NB4 (cell line): ENCODE results near the gene ENAH.
"Not testable (repeated sequence)": the region's sequence is repeated elsewhere in the genome, so short reads cannot be mapped to it uniquely, and the experiment has no call there.

ENCODE experiments used
- DNase-seq: peaks from one replicate; pipeline ENCODE4 v3.0.0; 2010; ENCODE audit warnings: low read depth
- H3K4me3 ChIP-seq: one replicate; pipeline ENCODE4 v1.5.1; 2011; ENCODE audit warnings: mild to moderate bottlenecking, low read depth, low read length, moderate library complexity
- MYC ChIP-seq: IDR thresholded peaks from 2 replicates; pipeline ENCODE4 v1.6.1; 2011; ENCODE audit warnings: low read depth, low read length
- POLR2A ChIP-seq: IDR thresholded peaks from 2 replicates; pipeline ENCODE4 v1.6.1; 2011; ENCODE audit warnings: mild to moderate bottlenecking; ENCODE audit not compliant: insufficient read length; ENCODE audit errors: extremely low read depth
- TF ChIP-seq, protein P1 (sequence below): IDR thresholded peaks from 2 replicates; pipeline ENCODE4 v1.6.1; 2011; ENCODE audit warnings: low read depth, low read length
- TF ChIP-seq, protein P2 (sequence below): IDR thresholded peaks from one replicate; pipeline ENCODE4 v1.5.1; 2012; ENCODE audit warnings: low read depth, low read length

The ENAH gene

GRCh38 chr1:225657462-225657989, 4.6 kb upstream of the ENAH start:
- DNase-seq = peak; percentile 60

DNA sequence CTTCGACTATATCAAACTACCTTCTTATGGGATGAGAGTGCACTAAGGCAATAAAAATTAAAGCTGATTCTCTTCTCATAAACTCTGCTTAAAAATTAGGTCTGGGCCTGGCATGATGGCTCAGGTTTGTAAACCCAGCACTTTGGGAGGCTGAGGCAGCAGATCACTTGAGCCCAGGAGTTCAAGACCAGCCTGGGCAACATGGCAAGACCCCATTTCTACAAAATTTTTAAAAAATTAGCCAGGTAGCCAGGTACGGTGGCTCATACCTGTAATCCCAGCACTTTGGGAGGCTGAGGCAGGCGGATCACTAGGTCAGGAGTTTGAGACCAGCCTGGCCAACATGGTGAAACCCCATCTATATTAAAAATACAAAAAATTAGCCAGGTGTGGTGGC, 3.3 kb upstream of the ENAH start:
- H3K4me3 ChIP-seq, DNase-seq: not testable (repeated sequence)

More at GRCh38 chr1:225657462-225657989, 4.6 kb upstream of the ENAH start:
- no peak overlapping the region for H3K4me3 ChIP-seq
- TF ChIP-seq POLR2A (no peak), MYC (no peak)
- TF ChIP-seq, protein P1, sequence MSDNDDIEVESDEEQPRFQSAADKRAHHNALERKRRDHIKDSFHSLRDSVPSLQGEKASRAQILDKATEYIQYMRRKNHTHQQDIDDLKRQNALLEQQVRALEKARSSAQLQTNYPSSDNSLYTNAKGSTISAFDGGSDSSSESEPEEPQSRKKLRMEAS = no peak
- TF ChIP-seq, protein P2, sequence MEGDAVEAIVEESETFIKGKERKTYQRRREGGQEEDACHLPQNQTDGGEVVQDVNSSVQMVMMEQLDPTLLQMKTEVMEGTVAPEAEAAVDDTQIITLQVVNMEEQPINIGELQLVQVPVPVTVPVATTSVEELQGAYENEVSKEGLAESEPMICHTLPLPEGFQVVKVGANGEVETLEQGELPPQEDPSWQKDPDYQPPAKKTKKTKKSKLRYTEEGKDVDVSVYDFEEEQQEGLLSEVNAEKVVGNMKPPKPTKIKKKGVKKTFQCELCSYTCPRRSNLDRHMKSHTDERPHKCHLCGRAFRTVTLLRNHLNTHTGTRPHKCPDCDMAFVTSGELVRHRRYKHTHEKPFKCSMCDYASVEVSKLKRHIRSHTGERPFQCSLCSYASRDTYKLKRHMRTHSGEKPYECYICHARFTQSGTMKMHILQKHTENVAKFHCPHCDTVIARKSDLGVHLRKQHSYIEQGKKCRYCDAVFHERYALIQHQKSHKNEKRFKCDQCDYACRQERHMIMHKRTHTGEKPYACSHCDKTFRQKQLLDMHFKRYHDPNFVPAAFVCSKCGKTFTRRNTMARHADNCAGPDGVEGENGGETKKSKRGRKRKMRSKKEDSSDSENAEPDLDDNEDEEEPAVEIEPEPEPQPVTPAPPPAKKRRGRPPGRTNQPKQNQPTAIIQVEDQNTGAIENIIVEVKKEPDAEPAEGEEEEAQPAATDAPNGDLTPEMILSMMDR = no peak

DNA sequence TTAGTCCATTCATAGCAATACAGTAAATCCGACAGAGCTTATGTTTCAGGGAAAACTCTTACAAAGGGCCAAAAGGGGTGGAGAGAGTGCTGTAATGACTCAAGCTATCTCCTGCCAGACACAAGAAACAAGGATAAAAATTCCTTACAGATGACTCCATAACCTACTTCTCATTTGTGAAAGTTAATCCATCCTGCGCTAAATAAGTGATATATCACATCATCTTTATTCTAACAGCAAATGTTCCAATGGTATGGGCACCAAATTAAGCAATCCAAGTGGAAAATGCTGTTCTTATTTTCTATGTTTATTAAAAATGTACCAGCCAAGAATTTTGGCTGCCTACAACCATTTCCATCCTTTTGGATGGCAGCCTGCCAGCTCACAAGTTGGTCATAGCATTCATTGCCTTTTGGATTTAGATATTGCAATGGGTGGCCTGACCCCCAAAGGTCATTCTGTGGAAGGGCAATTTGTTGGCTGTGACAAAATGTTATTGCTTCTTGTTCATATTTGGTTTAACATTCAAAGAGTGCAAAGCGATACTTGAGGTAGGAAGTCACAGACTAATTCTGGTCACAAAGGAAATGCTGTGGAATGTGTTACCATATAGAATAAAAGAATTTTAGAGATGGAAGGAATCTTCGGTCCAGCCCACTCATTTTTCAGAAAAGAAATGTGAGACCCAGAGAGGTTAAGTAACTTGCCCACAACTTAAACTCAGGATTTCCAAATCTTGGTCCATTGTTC, 2.8 kb upstream of the ENAH start:
- TF ChIP-seq MYC = 0 out of 2 replicates have a peak, but pooled peaks have one; percentile 13
- TF ChIP-seq POLR2A = no peak
- peak; percentile 59 for DNase-seq
- H3K4me3 ChIP-seq = no peak overlapping the region

DNA sequence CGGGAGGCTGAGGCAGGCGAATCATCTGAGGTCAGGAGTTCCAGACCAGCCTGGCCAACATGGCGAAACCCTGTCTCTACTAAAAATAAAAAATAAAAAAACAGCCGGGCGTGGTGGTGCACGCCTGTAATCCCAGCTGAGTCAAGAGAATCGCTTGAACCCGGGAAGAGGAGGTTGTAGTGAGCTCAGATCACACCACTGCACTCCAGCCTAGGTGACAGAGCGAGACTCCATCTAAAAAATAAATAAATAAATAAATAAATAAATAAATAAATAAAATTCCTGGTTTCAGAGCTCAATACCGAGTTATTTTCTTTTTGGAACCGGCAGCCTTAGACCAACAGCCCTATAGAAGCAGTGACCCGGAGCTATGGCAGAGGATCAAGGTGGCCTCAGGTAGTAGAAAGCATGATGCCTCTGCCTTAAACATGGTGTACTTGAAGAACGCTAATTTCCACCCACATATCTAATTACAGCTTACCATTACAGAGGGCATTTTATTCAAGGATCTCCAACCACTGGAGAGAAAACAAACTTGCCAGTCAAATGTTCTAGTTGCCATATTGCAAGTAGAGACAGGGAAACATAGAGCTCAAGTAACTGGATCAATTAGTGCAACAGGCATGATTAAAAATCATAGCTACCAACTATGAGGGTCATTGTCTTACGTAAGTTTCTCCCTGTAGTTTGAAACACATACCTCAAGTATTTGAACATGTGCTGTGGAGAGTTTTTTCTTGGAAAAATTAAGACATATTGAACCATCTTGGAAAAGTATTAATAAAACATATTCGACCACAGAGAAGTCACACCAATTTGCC, 2.0 kb upstream of the ENAH start:
- DNase-seq = no peak
- H3K4me3 ChIP-seq = no peak overlapping the region
- TF ChIP-seq MYC = no peak
- TF ChIP-seq, protein P1 = no peak
- no peak for TF ChIP-seq POLR2A
- TF ChIP-seq, protein P2 = no peak

DNA sequence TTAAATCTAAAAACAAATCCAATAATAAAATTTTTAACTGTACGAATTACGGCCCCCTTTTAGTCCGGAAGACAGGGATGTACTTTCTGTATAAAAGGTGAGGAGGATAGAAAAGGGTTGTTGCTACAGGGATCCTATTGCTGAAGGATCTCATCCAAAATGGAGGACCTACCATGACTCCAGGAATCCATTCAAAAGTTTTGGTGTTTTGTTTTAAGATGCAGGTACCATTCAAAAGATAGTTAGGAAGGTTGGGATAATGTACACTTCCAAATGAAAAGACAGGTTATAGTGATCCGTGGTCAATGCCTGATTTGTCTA, 1.3 kb upstream of the ENAH start:
- H3K4me3 ChIP-seq = peak overlapping the region; percentile 51
- no peak for DNase-seq
- TF ChIP-seq, protein P2 = no peak

DNA sequence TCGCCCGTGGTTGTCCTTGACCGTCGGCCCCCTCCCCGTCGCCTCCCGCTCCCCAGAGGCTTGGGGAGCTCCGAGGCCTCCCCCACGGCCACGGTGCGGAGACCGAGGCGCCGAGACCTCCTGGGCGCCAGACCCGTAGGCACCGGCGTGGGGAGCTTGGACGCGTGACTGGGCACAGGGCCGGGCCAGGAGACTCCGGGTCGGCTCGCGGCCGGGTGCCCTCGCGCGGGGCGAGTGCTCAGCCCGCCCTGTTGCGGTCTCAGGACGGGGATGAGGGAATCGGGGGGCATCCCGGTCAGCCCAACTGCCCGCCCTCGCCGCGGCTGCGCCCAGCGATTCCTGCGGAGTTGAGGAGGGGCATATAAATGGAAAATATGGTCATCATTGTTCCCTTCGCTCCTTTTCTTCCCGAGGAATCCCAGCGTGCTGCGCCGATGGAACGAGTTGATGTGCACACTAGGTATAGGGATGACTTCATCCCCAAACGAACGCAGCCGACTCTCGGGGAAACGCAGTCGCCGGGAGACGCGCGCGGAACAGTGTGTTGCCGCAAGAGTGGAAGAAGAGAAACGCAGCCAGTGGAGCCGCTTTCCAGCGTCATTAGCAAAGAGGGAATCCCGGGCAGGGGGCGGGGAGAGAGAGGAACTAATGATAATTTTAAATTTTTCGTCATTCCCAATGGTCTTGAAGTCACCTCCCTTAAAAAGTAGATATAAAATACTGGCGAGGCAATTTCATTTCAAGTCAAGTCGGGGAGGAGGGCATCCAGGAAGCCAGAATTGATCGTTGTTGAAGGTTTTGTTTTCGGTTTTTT, 747 bp upstream of the ENAH start:
- peak overlapping the region; percentile 51 for H3K4me3 ChIP-seq
- DNase-seq = peak; percentile 44
- TF ChIP-seq MYC = no peak
- TF ChIP-seq, protein P2 = no peak
- no peak for TF ChIP-seq POLR2A
- TF ChIP-seq, protein P1 = no peak
